ENCODE measurements around the gene CDKAL1. TPM values are rescaled to one million over a fixed set of nuclear protein-coding genes. Genes with fewer than 3 reads are reported as not detected.

Gene CDKAL1
- total RNA-seq, 1 experiment from 2014 or later, result 16.1 TPM

DNA sequence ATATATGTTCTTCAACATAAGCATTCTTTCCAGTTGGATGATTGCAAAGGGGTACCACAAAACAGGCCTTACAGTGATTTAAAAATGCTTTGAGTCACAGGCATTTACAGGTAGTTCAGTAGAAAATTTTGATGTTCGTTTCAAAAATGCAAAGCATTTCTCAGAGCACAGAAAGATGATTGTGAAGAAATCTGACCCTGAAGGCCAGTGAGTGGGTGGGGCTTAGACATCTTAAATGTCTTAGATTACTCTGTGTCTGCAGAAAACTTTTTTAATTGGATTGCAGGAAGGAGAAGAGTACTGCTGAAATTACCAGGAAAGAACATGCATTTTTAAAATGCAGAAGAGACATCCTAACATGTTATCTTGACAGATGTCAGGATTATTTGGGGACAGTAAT, 268.3 kb downstream of the CDKAL1 start:
- Histone ChIP-seq H3K27ac (no peak overlapping the region), H3K4me2 (no peak overlapping the region), H3F3A (ENCODE audit: insufficient read depth, low read depth) (no peaks in the 10 kb centered on the region), H3K9me3 (ENCODE audit: insufficient read depth, low read depth) (peaks cover 10% of the 10 kb centered on the region; the same call in 1 of the 2 replicates), H3K4me3 (no peak overlapping the region), H3K9me2 (ENCODE audit: insufficient read depth) (no peaks in the 10 kb centered on the region), H3K4me1 (replicated peaks; ENCODE audit: insufficient read depth) (no peaks in the 10 kb centered on the region), H3K36me3 (ENCODE audit: low read depth) (no peaks in the 10 kb centered on the region), H3K79me2 (ENCODE audit: low read depth) (no peaks in the 10 kb centered on the region), H4K20me1 (ENCODE audit: insufficient read depth) (no peaks in the 10 kb centered on the region), H3K27me3 (ENCODE audit: insufficient read depth, low read depth) (no peaks in the 10 kb centered on the region), H2AFZ (no peak overlapping the region)
- BruUV-seq (replicated peaks), result no TSS peak
- intact Hi-C loops (cut with micrococcal nuclease; ENCODE audit: unreplicated experiment), result no loop called here
- POLR2A ChIA-PET (ENCODE audit: unreplicated experiment), result no interaction called here
- DNase-seq, result no peak
- CTCF ChIA-PET, result no interaction called here
- TF ChIP-seq EZH2 (IDR thresholded peaks at IDR 0.05; ENCODE audit: low read depth), result no peak
- TF ChIP-seq CTCF (conservative IDR thresholded peaks at IDR 0.05), result no peak

- intact Hi-C loops (cut with micrococcal nuclease; ENCODE audit: unreplicated experiment), result no loop called here
- BruUV-seq (replicated peaks), result no TSS peak
- CTCF ChIA-PET, result no interaction called here
Observed at GRCh38 chr6:20805021-20805420, 270.8 kb downstream of the CDKAL1 start.

GRCh38 chr6:20806669-20807068, 272.4 kb downstream of the CDKAL1 start:
- Histone ChIP-seq H4K20me1 (ENCODE audit: insufficient read depth) (no peaks in the 10 kb centered on the region), H3K27me3 (ENCODE audit: insufficient read depth, low read depth) (no peaks in the 10 kb centered on the region), H3K27ac (no peak overlapping the region), H3K9me3 (ENCODE audit: insufficient read depth, low read depth) (peaks cover 10% of the 10 kb centered on the region; the same call in 1 of the 2 replicates), H3K4me2 (no peak overlapping the region), H3K4me3 (no peak overlapping the region), H3K36me3 (ENCODE audit: low read depth) (no peaks in the 10 kb centered on the region), H3K4me1 (replicated peaks; ENCODE audit: insufficient read depth) (peaks cover 13% of the 10 kb centered on the region), H3F3A (ENCODE audit: insufficient read depth, low read depth) (no peaks in the 10 kb centered on the region), H2AFZ (no peak overlapping the region), H3K79me2 (ENCODE audit: low read depth) (no peaks in the 10 kb centered on the region), H3K9me2 (ENCODE audit: insufficient read depth) (no peaks in the 10 kb centered on the region)
- DNase-seq, result no peak
- no peak for TF ChIP-seq EZH2 (IDR thresholded peaks at IDR 0.05; ENCODE audit: low read depth)
- no peak for TF ChIP-seq CTCF (conservative IDR thresholded peaks at IDR 0.05)
- intact Hi-C loops (cut with micrococcal nuclease; ENCODE audit: unreplicated experiment), result no loop called here
- no TSS peak for BruUV-seq (replicated peaks)
- POLR2A ChIA-PET (ENCODE audit: unreplicated experiment), result interaction anchor here (0.5 kb wide), 1 partner anchor 787 kb away, joined by 17 read pairs; the partner anchor contains the start of gene SOX4
- CTCF ChIA-PET, result no interaction called here

More at GRCh38 chr6:20805021-20805420, 270.8 kb downstream of the CDKAL1 start:
- no peak for TF ChIP-seq EZH2 (IDR thresholded peaks at IDR 0.05; ENCODE audit: low read depth)
- no peak for TF ChIP-seq CTCF (conservative IDR thresholded peaks at IDR 0.05)
- Histone ChIP-seq H3K36me3 (ENCODE audit: low read depth) (no peaks in the 10 kb centered on the region), H3K9me2 (ENCODE audit: insufficient read depth) (no peaks in the 10 kb centered on the region), H3F3A (ENCODE audit: insufficient read depth, low read depth) (no peaks in the 10 kb centered on the region), H3K4me3 (no peak overlapping the region), H3K79me2 (ENCODE audit: low read depth) (no peaks in the 10 kb centered on the region), H4K20me1 (ENCODE audit: insufficient read depth) (no peaks in the 10 kb centered on the region), H3K27ac (no peak overlapping the region), H3K27me3 (ENCODE audit: insufficient read depth, low read depth) (no peaks in the 10 kb centered on the region), H3K4me2 (no peak overlapping the region), H3K9me3 (ENCODE audit: insufficient read depth, low read depth) (peaks cover 10% of the 10 kb centered on the region; the same call in 1 of the 2 replicates), H3K4me1 (replicated peaks; ENCODE audit: insufficient read depth) (no peaks in the 10 kb centered on the region), H2AFZ (no peak overlapping the region)
- POLR2A ChIA-PET (ENCODE audit: unreplicated experiment), result no interaction called here
- no peak for DNase-seq
